ENCODE measurements around the gene HMCN2.

DNA sequence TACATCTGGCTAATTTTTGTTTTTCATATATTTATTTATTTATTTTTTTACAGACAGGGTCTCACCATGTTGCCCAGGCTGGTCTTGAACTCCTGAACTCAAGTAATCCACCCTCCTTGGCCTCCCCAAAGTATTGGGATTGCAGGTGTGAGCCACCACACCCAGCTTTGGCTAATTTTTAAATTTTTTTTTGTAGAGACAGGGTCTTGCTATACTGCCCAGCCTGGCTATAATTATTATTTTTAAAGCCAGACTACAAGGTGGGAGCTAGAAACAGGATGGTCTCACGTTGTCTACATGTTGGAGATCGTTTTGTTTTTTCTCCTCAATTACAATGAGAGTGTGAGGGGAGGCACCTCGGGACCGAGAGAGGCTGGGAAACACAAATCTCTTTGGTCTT is 203.0 kb downstream of the HMCN2 start:
- TF ChIP-seq, protein P1, sequence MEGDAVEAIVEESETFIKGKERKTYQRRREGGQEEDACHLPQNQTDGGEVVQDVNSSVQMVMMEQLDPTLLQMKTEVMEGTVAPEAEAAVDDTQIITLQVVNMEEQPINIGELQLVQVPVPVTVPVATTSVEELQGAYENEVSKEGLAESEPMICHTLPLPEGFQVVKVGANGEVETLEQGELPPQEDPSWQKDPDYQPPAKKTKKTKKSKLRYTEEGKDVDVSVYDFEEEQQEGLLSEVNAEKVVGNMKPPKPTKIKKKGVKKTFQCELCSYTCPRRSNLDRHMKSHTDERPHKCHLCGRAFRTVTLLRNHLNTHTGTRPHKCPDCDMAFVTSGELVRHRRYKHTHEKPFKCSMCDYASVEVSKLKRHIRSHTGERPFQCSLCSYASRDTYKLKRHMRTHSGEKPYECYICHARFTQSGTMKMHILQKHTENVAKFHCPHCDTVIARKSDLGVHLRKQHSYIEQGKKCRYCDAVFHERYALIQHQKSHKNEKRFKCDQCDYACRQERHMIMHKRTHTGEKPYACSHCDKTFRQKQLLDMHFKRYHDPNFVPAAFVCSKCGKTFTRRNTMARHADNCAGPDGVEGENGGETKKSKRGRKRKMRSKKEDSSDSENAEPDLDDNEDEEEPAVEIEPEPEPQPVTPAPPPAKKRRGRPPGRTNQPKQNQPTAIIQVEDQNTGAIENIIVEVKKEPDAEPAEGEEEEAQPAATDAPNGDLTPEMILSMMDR (IDR thresholded peaks at IDR 0.05; ENCODE audit: low read length) = no peak
- TF ChIP-seq EZH2phosphoT487 (IDR thresholded peaks at IDR 0.05; ENCODE audit: low read length) (no peak), EZH2 (optimal IDR thresholded peaks at IDR 0.05; ENCODE audit: low read depth, low read length) (no peak)
